Parathyroid adenoma (tissue), 2 donors: Measurements from ENCODE around the gene POLR3K.
A peak's percentile ranks its signal among the peaks of the same experiment; 100 is the strongest.

Source experiments
- H2AFZ ChIP-seq: fragments of 300-600 bp; sonication (generic); one replicate; pipeline ENCODE4 v1.7.0; 2017; ENCODE audit warnings: antibody characterized with exemption, mild to moderate bottlenecking
- H3K27ac ChIP-seq: fragments of 300-600 bp; sonication (generic); one replicate; pipeline ENCODE4 v1.7.0; 2017
- H3K27me3 ChIP-seq: fragments of 300-600 bp; sonication (generic); one replicate; pipeline ENCODE4 v1.7.0; 2017; ENCODE audit warnings: low read length; ENCODE audit not compliant: control insufficient read depth, insufficient read depth
- H3K36me3 ChIP-seq: fragments of 300-600 bp; sonication (generic); one replicate; pipeline ENCODE4 v1.7.0; 2017; ENCODE audit warnings: low read length; ENCODE audit not compliant: control insufficient read depth, insufficient read depth
- H3K4me1 ChIP-seq: fragments of 300-600 bp; sonication (generic); one replicate; pipeline ENCODE4 v1.7.0; 2017; ENCODE audit warnings: control low read depth
- H3K4me2 ChIP-seq: fragments of 300-600 bp; sonication (generic); one replicate; pipeline ENCODE4 v1.7.0; 2017; ENCODE audit warnings: low read length
- H3K4me3 ChIP-seq: fragments of 300-600 bp; sonication (generic); one replicate; pipeline ENCODE4 v1.7.0; 2017; ENCODE audit warnings: low read depth, low read length
- H3K79me2 ChIP-seq: fragments of 300-600 bp; sonication (generic); one replicate; pipeline ENCODE4 v1.7.0; 2017; ENCODE audit warnings: control low read depth
- H3K9ac ChIP-seq: fragments of 300-600 bp; sonication (generic); one replicate; pipeline ENCODE4 v1.7.0; 2017; ENCODE audit warnings: mild to moderate bottlenecking
- H3K9me3 ChIP-seq: fragments of 300-600 bp; sonication (generic); one replicate; pipeline ENCODE4 v1.7.0; 2017; ENCODE audit warnings: low read length; ENCODE audit not compliant: control insufficient read depth
- CTCF ChIP-seq: fragments of 300-600 bp; sonication (generic); IDR thresholded peaks from one replicate; pipeline ENCODE4 v1.7.0; 2017; ENCODE audit warnings: antibody characterized with exemption, mild to moderate bottlenecking
- donor health status: primary hyperparathyroidism.

The POLR3K gene

GRCh38 chr16:97822-98221 lies 44.4 kb upstream of the POLR3K start:
- no peak overlapping the region for H3K27ac ChIP-seq
- H3K9ac ChIP-seq, result no peak overlapping the region
- H3K9me3 ChIP-seq, result no peaks in the 10 kb centered on the region
- no peak overlapping the region for H3K4me3 ChIP-seq
- H3K4me2 ChIP-seq, result no peak overlapping the region
- no peaks in the 10 kb centered on the region for H3K36me3 ChIP-seq
- H2AFZ ChIP-seq, result no peak overlapping the region
- no peak for TF ChIP-seq CTCF
- H3K4me1 ChIP-seq, result no peaks in the 10 kb centered on the region
- no peaks in the 10 kb centered on the region for H3K27me3 ChIP-seq
- peaks cover 3% of the 10 kb centered on the region for H3K79me2 ChIP-seq

GRCh38 chr16:96935-97381 lies 43.5 kb upstream of the POLR3K start:
- Histone ChIP-seq H3K36me3 (no peaks in the 10 kb centered on the region), H3K27me3 (no peaks in the 10 kb centered on the region), H3K79me2 (peaks cover 3% of the 10 kb centered on the region), H2AFZ (no peak overlapping the region), H3K9me3 (no peaks in the 10 kb centered on the region), H3K4me2 (no peak overlapping the region), H3K4me3 (no peak overlapping the region), H3K27ac (no peak overlapping the region), H3K9ac (no peak overlapping the region), H3K4me1 (no peaks in the 10 kb centered on the region)
- TF ChIP-seq CTCF, result peak; percentile 98

GRCh38 chr16:94918-95265 lies 41.5 kb upstream of the POLR3K start:
- H3K27me3 ChIP-seq, result no peaks in the 10 kb centered on the region
- no peak overlapping the region for H3K27ac ChIP-seq
- no peak overlapping the region for H3K4me3 ChIP-seq
- no peaks in the 10 kb centered on the region for H3K4me1 ChIP-seq
- H3K36me3 ChIP-seq, result no peaks in the 10 kb centered on the region
- no peak overlapping the region for H3K4me2 ChIP-seq
- no peak overlapping the region for H2AFZ ChIP-seq
- peaks cover 3% of the 10 kb centered on the region for H3K79me2 ChIP-seq
- TF ChIP-seq CTCF, result no peak
- no peak overlapping the region for H3K9ac ChIP-seq
- no peaks in the 10 kb centered on the region for H3K9me3 ChIP-seq

- Histone ChIP-seq H3K9ac (no peak overlapping the region), H2AFZ (no peak overlapping the region)
Measured at GRCh38 chr16:92431-93339, 39.3 kb upstream of the POLR3K start.

More at GRCh38 chr16:92431-93339, 39.3 kb upstream of the POLR3K start:
- Histone ChIP-seq H3K4me3 (no peak overlapping the region), H3K27me3 (no peaks in the 10 kb centered on the region), H3K4me1 (no peaks in the 10 kb centered on the region), H3K36me3 (no peaks in the 10 kb centered on the region), H3K79me2 (peaks cover 3% of the 10 kb centered on the region), H3K27ac (no peak overlapping the region), H3K9me3 (no peaks in the 10 kb centered on the region), H3K4me2 (no peak overlapping the region)
- TF ChIP-seq CTCF, result no peak
